ACC112 (cell line): ENCODE measurements around the gene CALHM4.

Experiments
- H2AFZ ChIP-seq: fragments of 200-600 bp; sonication (generic); one replicate; pipeline ENCODE4 v1.6.0; 2017; ENCODE audit warnings: antibody characterized with exemption, low read length; ENCODE audit not compliant: unreplicated experiment
- H3K27ac ChIP-seq: fragments of 200-600 bp; sonication (generic); 2 replicates; pipeline ENCODE4 v1.5.1; 2014; ENCODE audit warnings: low read depth, mild to moderate bottlenecking, antibody characterized with exemption, low read length, moderate library complexity
- H3K27me3 ChIP-seq: fragments of 200-600 bp; sonication (generic); 2 replicates; pipeline ENCODE4 v1.6.1; 2014; ENCODE audit warnings: mild to moderate bottlenecking, antibody characterized with exemption, low read length, moderate library complexity, mixed read lengths; ENCODE audit not compliant: insufficient read depth
- H3K36me3 ChIP-seq: fragments of 200-600 bp; sonication (generic); 2 replicates; pipeline ENCODE4 v1.6.1; 2016; ENCODE audit warnings: mild to moderate bottlenecking, antibody characterized with exemption, low read length, moderate library complexity, mixed read lengths; ENCODE audit not compliant: insufficient read depth
- H3K4me1 ChIP-seq: fragments of 200-600 bp; sonication (generic); one replicate; pipeline ENCODE4 v1.6.1; 2016; ENCODE audit warnings: low read length, mixed read lengths; ENCODE audit not compliant: insufficient read depth, unreplicated experiment, control insufficient read depth
- H3K4me3 ChIP-seq: fragments of 200-600 bp; sonication (generic); 2 replicates; pipeline ENCODE4 v1.5.1; 2014; ENCODE audit warnings: mild to moderate bottlenecking, low read depth, low read length
- H3K79me2 ChIP-seq: fragments of 200-600 bp; sonication (generic); one replicate; pipeline ENCODE4 v1.6.0; 2016; ENCODE audit warnings: low read length; ENCODE audit not compliant: control insufficient read depth, unreplicated experiment, insufficient read depth

CALHM4 gene, protein sequence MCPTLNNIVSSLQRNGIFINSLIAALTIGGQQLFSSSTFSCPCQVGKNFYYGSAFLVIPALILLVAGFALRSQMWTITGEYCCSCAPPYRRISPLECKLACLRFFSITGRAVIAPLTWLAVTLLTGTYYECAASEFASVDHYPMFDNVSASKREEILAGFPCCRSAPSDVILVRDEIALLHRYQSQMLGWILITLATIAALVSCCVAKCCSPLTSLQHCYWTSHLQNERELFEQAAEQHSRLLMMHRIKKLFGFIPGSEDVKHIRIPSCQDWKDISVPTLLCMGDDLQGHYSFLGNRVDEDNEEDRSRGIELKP

DNA sequence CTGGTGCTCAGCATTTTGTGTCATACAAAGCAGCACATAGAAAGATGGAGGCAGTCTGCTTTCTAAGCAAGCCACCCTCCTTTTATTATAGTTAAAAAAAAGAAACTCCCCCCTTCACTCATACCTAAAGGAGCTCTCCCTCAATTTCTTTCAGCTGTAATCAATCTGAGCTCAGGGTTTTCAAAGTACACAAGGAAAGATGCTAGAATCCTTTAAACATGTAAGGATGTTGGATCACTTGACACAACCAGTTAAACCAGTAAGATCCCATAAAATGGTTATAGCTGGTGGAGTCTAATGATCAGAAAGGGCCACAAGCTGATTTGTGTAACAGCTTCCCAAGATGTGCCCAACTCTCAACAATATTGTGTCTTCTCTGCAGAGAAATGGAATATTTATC lies at the start of gene CALHM4:
CALHM4 (plus strand) TSS at position 301 of the 400 bp plus-strand sequence; CDS start at position 344, 43 bp downstream.
- H3K79me2 ChIP-seq: no peaks in the 10 kb centered on the region
- H3K4me3 ChIP-seq: no peak within 1 kb of the TSS
- H3K27ac ChIP-seq: no peak within 1 kb of the TSS
- peaks cover 30% of the 10 kb centered on the region for H3K4me1 ChIP-seq
- no peak within 1 kb of the TSS for H2AFZ ChIP-seq
- no peaks in the 10 kb centered on the region for H3K36me3 ChIP-seq
- H3K27me3 ChIP-seq: no peaks in the 10 kb centered on the region

DNA sequence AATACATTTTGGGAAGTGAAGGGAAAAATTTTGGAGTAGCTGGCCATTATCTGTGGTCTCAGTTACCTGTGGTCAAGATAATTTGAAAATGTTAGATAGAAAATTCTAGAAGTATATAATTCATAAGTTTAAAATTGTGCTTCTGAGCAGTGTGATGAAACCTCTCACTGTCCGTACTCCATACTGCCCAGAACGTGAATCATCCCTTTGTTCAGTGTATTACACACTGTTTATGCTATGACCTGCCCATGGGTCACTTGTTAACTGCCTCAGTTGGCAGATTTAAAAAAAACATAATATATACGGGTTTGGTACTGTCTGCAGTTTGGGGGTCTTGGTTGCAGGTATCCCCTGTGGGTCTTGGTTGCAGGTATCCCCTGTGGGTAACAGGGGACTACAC lies 46.2 kb upstream of the CALHM4 start:
- no peaks in the 10 kb centered on the region for H3K36me3 ChIP-seq
- no peak overlapping the region for H3K27ac ChIP-seq
- no peak overlapping the region for H3K4me3 ChIP-seq
- no peaks in the 10 kb centered on the region for H3K27me3 ChIP-seq
- H2AFZ ChIP-seq: peak overlapping the region; percentile 38
- H3K4me1 ChIP-seq: no peaks in the 10 kb centered on the region
- H3K79me2 ChIP-seq: no peaks in the 10 kb centered on the region

GRCh38 chr6:116508527-116508926 lies 45.0 kb upstream of the CALHM4 start:
- no peak overlapping the region for H3K27ac ChIP-seq
- no peaks in the 10 kb centered on the region for H3K36me3 ChIP-seq
- no peak overlapping the region for H2AFZ ChIP-seq

GRCh38 chr6:116511424-116512110 lies 42.0 kb upstream of the CALHM4 start, which contains the start of gene CALHM5:
TSS of gene CALHM5 (plus strand) at chr6:116511639. CDS start at chr6:116511697, 58 bp downstream.
- H3K36me3 ChIP-seq: peaks cover 6% of the 10 kb centered on the region; the same call in 1 of the 2 replicates
- H3K4me3 ChIP-seq: peak within 1 kb of the TSS; percentile 81
- no peaks in the 10 kb centered on the region for H3K27me3 ChIP-seq
- H3K79me2 ChIP-seq: peaks cover 31% of the 10 kb centered on the region
- peaks cover 13% of the 10 kb centered on the region for H3K4me1 ChIP-seq
- peak within 1 kb of the TSS; percentile 83 for H3K27ac ChIP-seq
- peak within 1 kb of the TSS; percentile 99 for H2AFZ ChIP-seq

More at GRCh38 chr6:116508527-116508926, 45.0 kb upstream of the CALHM4 start:
- Histone ChIP-seq H3K4me3 (no peak overlapping the region), H3K79me2 (peaks cover 12% of the 10 kb centered on the region), H3K4me1 (peaks cover 7% of the 10 kb centered on the region), H3K27me3 (no peaks in the 10 kb centered on the region)

DNA sequence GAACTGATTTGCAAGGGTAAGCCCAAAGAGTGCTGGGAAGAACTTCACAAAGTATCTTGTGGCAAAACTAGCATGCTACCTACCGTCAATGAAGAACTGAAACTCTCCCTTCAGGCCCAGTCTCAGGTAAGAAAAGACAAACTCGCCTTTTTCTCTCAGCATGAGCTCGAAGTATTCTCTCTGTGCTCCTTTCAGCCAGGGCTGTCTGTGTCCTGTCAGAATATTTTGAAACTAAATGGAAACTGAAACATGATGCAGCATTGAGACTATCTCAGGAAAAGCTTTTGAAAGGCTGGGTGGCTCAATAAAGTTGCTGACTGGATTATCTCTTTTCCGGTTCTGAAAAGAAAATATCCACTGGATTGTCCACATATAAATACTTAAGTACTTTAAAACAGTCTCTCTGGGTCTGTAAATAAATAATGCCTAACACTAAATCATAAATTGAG lies 41.4 kb upstream of the CALHM4 start:
- Histone ChIP-seq H3K4me3 (peak overlapping the region; percentile 81), H3K27ac (peak overlapping the region; percentile 83), H3K27me3 (no peaks in the 10 kb centered on the region), H3K79me2 (peaks cover 31% of the 10 kb centered on the region), H3K4me1 (peaks cover 13% of the 10 kb centered on the region), H2AFZ (peak overlapping the region; percentile 99), H3K36me3 (peaks cover 6% of the 10 kb centered on the region; the same call in 1 of the 2 replicates)

DNA sequence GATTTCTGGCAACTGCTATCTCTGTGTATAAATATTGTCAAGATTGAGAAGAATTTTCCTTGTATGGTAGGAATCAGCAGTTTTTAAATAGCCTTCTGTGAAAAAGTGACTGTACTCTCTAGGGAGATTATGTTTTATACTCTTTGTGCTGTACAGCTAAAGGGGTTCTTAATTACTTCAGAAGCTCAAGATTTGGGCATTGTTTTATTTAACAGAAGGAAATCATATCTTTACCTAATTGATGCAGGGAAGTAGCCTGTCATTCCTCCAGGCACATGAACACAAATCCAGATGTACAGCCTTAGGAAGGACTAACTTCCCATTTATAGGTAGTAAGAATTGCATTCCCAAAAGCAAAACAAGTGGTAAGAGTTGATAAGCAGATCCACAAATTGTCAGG lies 40.8 kb upstream of the CALHM4 start:
- H3K27me3 ChIP-seq: no peaks in the 10 kb centered on the region
- H3K4me3 ChIP-seq: peak overlapping the region; percentile 81
- peak overlapping the region; percentile 99 for H2AFZ ChIP-seq
- peak overlapping the region; percentile 83 for H3K27ac ChIP-seq
- peaks cover 13% of the 10 kb centered on the region for H3K4me1 ChIP-seq
- H3K79me2 ChIP-seq: peaks cover 31% of the 10 kb centered on the region
- peaks cover 6% of the 10 kb centered on the region; the same call in 1 of the 2 replicates for H3K36me3 ChIP-seq

GRCh38 chr6:116513224-116513875 lies 40.2 kb upstream of the CALHM4 start:
- H3K36me3 ChIP-seq: peaks cover 6% of the 10 kb centered on the region; the same call in 1 of the 2 replicates
- H3K27ac ChIP-seq: peak overlapping the region; percentile 83
- peaks cover 31% of the 10 kb centered on the region for H3K79me2 ChIP-seq
- H3K4me1 ChIP-seq: peaks cover 13% of the 10 kb centered on the region
- H3K27me3 ChIP-seq: no peaks in the 10 kb centered on the region
- peak overlapping the region; percentile 99 for H2AFZ ChIP-seq
- H3K4me3 ChIP-seq: peak overlapping the region; percentile 81

GRCh38 chr6:116514111-116514510 lies 39.4 kb upstream of the CALHM4 start:
- Histone ChIP-seq H3K27me3 (no peaks in the 10 kb centered on the region), H3K36me3 (peaks cover 6% of the 10 kb centered on the region; the same call in 1 of the 2 replicates), H3K4me3 (peak overlapping the region; percentile 81), H3K79me2 (peaks cover 31% of the 10 kb centered on the region), H3K4me1 (peaks cover 13% of the 10 kb centered on the region), H2AFZ (no peak overlapping the region), H3K27ac (no peak overlapping the region)

- peaks cover 6% of the 10 kb centered on the region; the same call in 1 of the 2 replicates for H3K36me3 ChIP-seq
- H3K4me1 ChIP-seq: peaks cover 13% of the 10 kb centered on the region
- peaks cover 31% of the 10 kb centered on the region for H3K79me2 ChIP-seq
- no peak overlapping the region for H3K27ac ChIP-seq
- H2AFZ ChIP-seq: no peak overlapping the region
- no peak overlapping the region for H3K4me3 ChIP-seq
- H3K27me3 ChIP-seq: no peaks in the 10 kb centered on the region
Measured at GRCh38 chr6:116515141-116515540, 38.4 kb upstream of the CALHM4 start.

- no peak overlapping the region for H3K4me3 ChIP-seq
Measured at GRCh38 chr6:116518621-116519368, 34.8 kb upstream of the CALHM4 start.

More at GRCh38 chr6:116518621-116519368, 34.8 kb upstream of the CALHM4 start:
- H3K4me1 ChIP-seq: peaks cover 4% of the 10 kb centered on the region
- H2AFZ ChIP-seq: no peak overlapping the region
- H3K27ac ChIP-seq: no peak overlapping the region
- H3K36me3 ChIP-seq: peaks cover 6% of the 10 kb centered on the region; the same call in 1 of the 2 replicates
- no peaks in the 10 kb centered on the region for H3K27me3 ChIP-seq
- peaks cover 17% of the 10 kb centered on the region for H3K79me2 ChIP-seq
